Measurements from ENCODE around the gene CDA.
A peak's percentile ranks its signal among the peaks of the same experiment; 100 is the strongest.

DNA sequence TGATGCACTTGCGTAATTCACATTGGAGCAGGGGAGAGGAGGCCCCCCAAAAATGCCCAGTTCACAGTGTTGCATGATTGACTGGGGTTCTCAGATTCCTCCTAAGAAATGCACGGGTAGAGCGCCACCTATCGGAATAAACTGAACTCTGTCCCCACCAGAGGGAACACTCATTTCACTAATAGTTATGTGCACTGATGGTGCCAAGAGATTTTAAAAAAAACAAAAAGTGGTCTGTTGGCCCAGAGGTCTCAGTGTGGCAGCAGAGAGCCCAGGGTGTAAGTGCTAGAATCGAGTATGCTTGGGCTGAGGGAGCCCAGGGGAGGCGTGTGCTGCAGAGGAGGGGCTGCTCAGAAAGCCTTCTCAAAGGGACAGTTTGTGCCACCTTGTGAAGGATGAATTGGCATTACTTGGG is 51.3 kb downstream of the CDA start:
- peak; percentile 77 to 78 for TF ChIP-seq CTCF (conservative IDR thresholded peaks at IDR 0.05 in 1 of 2, IDR thresholded peaks at IDR 0.05 in 1 of 2; ENCODE audit: extremely low read depth in 1 of 2, insufficient read depth in 1 of 2, low read depth in 1 of 2, low read length in 2 of 2)
- TF ChIP-seq EZH2 (IDR thresholded peaks at IDR 0.05; ENCODE audit: borderline replicate concordance, low read length) = no peak
